ENCODE results near the gene RAD23B.
A peak's percentile ranks its signal among the peaks of the same experiment; 100 is the strongest.

The RAD23B gene

DNA sequence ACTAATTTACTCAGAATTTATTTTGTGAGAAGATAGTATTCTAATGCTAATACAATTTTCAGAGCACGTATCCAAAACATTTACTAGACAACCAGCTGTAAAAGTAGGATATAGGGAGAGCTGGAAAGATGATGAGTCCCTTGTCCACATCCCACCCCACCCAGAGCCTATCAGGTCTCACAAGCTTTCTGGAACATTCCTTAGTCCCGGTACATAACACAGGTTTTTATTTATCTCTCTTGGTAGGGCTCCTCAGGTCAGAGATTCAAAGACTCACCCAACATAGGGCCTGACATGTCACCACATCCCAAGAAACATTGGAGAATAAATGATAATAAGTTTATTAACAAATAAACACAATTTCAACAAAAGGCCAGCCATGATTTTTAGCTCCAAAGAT is 13.8 kb upstream of the RAD23B start:
- no peak for DNase-seq (ENCODE audit: extremely low read depth, low read depth)
- TF ChIP-seq, protein P1, sequence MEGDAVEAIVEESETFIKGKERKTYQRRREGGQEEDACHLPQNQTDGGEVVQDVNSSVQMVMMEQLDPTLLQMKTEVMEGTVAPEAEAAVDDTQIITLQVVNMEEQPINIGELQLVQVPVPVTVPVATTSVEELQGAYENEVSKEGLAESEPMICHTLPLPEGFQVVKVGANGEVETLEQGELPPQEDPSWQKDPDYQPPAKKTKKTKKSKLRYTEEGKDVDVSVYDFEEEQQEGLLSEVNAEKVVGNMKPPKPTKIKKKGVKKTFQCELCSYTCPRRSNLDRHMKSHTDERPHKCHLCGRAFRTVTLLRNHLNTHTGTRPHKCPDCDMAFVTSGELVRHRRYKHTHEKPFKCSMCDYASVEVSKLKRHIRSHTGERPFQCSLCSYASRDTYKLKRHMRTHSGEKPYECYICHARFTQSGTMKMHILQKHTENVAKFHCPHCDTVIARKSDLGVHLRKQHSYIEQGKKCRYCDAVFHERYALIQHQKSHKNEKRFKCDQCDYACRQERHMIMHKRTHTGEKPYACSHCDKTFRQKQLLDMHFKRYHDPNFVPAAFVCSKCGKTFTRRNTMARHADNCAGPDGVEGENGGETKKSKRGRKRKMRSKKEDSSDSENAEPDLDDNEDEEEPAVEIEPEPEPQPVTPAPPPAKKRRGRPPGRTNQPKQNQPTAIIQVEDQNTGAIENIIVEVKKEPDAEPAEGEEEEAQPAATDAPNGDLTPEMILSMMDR (IDR thresholded peaks at IDR 0.05; ENCODE audit: low read depth, low read length), result no peak

DNA sequence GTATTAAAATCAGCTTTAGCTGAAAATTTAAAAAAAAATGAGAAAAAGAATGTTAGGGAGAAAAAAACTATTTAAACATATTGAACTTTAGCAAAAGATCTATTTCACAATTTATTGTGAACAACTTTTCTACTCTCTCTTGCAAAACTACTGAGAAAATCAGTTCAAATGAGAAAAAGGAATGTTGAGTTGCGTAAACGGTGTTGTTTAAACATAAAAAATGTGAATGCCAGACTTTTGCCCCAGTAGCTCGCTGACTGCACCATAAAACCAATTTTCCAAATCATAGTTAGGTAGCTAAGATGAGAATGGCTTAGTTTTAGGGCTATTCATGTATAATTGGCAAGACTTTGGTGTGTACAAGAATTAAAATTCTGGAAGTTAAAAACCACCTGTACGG is 13.4 kb upstream of the RAD23B start:
- TF ChIP-seq, protein P1 (IDR thresholded peaks at IDR 0.05; ENCODE audit: low read depth, low read length), result no peak
- DNase-seq (ENCODE audit: extremely low read depth, low read depth), result no peak

DNA sequence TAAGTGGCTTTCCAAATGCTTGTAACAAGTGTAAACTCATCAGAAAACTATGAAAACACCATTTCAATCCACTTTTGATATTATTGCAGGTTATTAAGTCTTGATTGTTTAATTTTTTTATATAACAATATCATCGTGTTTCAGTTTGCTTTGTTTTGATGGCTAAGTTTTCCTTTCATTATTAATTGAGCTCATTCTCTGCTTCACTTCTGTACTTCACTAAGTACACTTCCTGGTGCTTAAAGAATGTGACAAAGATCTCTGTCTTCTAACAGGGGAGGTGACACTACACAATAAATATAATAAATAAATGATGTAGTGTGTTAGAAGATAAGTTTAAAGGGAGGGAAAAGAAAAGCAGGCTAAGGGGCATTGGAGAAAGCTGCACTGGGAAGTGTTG is 13.0 kb upstream of the RAD23B start:
- no peak for DNase-seq (ENCODE audit: extremely low read depth, low read depth)
- TF ChIP-seq, protein P1 (IDR thresholded peaks at IDR 0.05; ENCODE audit: low read depth, low read length), result no peak

DNA sequence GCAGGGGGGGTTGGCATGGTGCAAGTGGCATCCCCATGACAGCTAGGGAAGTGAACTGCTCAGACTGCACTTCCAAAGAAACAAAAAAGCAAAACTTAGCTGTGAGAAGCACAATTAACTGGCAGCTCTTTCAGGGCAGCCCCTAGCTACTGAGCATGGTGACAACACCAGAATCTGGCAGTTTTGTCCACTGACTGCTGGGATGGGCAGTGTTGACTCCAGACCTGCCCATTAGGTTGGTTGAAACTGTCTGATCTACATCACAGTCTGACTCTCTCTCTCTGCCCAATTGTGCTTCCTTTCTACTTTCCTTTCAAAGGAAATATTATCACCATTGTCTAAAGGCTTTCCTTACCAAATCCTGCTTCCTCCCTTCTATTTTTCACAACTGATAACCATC is 12.5 kb upstream of the RAD23B start:
- no peak for DNase-seq (ENCODE audit: extremely low read depth, low read depth)
- TF ChIP-seq, protein P1 (IDR thresholded peaks at IDR 0.05; ENCODE audit: low read depth, low read length), result no peak

DNA sequence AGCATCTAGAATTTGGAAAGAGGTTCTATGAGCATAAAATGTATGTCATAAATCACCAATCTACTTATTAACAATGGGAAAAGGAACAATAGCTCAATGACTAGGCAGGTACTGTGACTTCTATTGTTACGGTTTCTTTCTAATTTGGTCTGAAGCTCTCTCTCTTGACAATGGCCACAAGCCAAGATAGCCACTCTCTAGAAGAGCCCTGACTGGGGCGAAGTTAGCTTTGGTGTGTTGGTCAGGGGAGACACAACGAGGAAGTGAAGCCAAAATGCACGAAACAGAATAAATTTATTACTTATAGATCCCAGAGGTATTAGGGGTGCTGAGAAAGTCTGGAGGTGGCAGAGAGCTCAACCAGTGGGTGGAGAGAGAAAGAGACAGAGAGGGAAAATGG is 9.4 kb upstream of the RAD23B start:
- no peak for DNase-seq (ENCODE audit: extremely low read depth, low read depth)
- TF ChIP-seq, protein P1 (IDR thresholded peaks at IDR 0.05; ENCODE audit: low read depth, low read length), result no peak

DNA sequence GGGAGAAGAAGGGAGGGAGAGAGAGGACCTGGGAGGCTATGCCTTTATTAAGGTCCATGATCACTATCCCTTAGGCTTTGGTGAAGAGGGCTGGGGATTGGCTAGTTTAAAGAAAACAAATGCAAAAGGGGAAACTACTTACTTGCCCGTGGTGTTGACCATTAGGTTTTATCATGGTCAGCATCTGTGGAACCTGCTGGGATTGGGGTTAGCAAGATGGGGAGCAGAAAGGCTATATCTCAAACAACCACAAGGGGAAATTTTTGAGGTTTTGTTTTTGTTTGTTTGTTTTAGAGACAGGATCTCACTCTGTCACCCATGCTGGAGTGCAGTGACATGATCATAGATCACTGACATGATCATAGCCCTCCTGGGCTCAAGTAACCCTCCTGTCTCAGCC is 9.0 kb upstream of the RAD23B start:
- DNase-seq (ENCODE audit: extremely low read depth, low read depth), result no peak

DNA sequence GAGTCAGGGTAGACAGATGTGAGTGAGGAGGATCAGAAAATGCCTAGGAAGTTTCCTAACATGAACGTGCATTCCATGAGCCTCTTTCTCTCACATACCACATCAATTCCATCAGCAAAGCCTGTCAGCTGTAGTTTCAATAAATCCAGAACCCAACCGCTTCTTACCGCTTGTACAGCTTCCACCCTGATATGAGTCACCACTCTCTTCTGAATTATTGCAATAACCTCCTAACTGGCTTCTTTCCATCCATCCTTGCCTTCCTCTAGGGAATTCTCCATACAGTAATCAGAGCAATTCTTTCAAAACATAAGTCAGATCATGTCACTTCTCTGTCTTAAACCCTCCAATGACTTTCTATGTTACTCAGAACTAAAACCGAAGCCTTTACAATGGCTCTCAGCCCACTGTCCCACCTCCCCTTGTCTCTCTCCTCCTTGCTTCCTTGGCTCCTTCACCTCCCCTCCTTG is 8.1 kb upstream of the RAD23B start:
- TF ChIP-seq, protein P1 (IDR thresholded peaks at IDR 0.05; ENCODE audit: low read depth, low read length), result no peak
- DNase-seq (ENCODE audit: extremely low read depth, low read depth), result peak; percentile 95

More for the DNA sequence above, 9.0 kb upstream of the RAD23B start:
- TF ChIP-seq, protein P1 (IDR thresholded peaks at IDR 0.05; ENCODE audit: low read depth, low read length), result no peak

All from AG09319 (cell line).